Measurements from ENCODE around the gene MRAP2.

Gene MRAP2

GRCh38 chr6:84137051-84137375, 103.4 kb downstream of the MRAP2 start:
- no peak for ATAC-seq

DNA sequence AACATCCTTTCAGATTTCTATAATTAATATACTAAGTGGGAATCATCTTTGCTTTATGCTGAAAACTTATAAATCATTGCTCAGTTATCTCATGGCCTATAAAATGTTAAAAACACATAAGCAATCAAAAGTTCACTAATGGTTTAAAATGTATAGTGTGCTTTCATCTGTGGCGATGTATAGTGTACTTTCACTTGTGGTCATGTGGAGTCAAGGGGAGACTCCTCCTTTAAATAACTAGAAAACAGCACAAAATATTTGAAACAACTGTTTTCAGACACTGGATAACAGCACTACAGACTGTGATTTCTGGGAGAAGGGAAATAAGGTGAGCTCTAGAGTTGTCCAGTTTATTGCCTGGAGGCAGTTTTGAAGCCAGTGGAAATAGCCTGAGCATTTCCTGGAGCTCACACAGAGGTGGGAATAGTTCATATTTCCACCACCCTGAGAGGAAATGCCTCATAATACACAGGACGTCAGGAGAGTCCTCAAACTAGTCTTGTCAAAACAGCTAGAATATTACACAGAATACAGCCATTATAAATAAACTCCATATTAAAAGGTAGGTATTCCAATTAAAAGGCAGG, 104.5 kb downstream of the MRAP2 start:
- no peak for ATAC-seq

DNA sequence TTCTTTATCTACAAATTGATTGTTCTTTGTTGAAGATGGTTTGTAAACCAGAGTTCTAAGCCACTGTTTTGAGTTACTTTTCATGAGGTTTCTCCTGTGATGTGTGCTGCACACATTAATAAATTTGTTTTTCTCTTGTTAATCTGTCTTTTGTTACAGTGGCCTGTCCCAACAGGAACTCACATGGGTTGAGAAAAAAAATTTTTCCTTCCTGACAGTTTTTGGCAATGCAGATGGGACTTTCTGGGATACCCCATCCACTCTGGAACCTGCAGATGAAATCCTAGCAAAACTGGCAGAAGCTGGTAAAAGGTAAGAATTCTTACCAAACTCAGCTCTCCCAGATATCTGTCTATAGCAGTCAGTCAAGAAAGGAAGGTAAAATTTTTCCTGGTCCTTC, 105.7 kb downstream of the MRAP2 start:
- no peak for ATAC-seq
